Measurements from ENCODE around the gene MITF.

The MITF gene

DNA sequence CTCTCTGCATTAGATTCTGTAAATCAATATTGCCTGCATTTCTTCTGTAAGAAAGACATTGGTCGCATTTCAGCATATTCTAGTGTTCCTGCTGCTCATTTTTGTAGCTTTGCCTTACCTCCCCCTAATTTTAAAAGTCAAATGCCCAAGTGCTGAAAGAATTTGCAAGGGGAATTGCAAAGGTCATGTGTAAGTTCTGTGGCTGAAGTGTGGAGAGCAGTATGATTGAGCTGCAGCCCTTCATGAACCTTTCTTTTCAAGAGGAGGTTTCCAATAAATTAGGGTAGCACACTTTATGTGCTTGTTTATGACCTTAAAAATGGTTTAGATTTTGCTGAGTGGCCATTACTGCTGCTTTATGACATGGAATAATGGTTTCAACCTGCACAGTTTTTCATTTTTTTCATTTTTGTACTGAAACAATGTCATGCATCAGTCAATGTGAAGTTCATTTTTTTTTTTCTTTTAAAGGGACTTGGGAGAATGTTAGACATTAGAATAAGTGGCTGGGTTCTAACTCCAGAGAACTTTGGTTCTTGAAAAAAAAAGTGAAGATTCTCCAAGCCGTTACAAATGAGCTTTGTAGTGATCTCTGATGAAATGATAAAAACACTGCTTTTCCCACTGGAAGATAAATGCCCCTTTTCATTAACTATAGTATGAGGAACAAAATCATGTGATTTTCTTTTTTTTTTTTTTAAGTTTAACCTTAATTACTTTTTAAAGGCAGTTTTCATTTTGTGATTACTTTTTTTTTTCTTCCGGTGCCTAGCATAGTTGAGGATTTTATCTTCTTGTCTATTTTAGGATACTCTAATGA, 99.6 kb downstream of the MITF start:
- DNase-seq (ENCODE audit: low read depth), result no peak

DNA sequence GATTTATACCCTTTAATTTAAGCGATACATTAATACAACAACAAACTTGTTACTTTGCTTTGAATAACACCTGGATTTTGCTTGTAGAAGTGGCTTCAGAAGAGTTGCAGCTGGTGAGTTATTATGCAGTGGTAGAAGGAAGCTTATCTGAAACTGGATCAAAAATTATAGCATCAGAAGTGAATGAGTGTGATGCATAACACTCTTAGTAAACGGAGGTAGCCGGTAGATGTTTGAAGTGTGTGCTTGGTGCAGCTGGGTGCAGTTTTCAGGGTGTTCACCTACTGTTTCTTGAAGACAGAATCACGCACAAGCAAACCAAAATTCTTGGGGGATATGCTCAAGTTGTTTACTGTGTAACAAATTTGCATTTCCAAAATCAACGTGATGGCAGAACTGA, 103.1 kb downstream of the MITF start:
- DNase-seq (ENCODE audit: low read depth), result no peak

DNA sequence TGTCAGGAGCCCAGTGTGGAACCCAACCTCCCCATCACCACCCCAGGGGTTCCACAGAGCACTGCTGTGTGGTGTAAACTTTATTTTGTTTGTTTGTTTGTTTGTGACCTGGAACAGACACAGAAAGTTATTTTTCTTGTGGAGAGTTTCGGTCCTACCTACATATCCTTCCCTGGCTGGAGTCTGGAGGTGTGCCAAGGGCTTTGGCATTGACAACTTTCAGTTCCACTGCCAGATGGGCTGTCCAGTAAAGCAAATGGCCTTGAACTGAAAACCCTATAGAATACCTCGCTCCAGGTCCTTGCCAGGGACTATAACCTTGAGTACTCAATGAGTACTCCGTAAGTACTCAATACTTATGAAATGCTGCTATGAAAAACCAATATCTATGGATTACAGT, 103.5 kb downstream of the MITF start:
- no peak for DNase-seq (ENCODE audit: low read depth)

DNA sequence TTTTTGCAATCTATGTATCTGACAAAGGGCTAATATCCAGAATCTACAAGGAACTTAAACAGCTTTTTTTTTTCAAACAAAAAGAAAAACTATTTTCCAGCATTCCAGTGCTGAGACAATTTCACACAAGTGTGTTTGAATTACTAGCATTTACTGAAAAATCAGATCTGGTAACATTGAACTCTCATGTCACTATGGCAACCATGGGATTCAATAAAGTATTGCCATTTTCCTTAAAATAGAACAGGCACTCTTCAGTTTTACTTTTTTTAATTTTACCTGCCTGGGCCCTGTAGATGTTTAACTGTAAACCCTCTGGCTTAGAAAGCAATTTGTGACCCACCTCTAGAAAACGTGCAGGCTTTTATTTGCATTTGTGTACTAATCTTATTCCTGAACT, 105.4 kb downstream of the MITF start:
- DNase-seq (ENCODE audit: low read depth), result no peak

DNA sequence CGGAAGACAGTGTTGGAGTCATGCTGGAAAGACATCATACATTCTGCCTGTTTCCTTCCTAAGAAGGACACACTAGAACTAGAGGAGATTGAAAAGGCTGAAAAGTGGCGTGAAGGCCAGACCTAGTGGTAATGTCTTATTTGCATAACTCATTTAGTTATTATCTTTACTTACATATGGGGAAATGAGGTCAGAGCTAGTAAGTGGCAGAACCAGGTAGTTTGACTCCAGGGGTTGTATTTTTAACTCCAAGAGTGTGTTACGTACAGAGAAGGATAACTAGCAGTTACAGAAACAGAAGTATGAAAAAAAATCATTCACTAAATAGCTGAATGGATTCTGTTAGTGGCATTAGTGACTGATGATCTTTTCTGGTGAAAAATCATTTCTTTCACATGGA, 108.0 kb downstream of the MITF start:
- no peak for DNase-seq (ENCODE audit: low read depth)

DNA sequence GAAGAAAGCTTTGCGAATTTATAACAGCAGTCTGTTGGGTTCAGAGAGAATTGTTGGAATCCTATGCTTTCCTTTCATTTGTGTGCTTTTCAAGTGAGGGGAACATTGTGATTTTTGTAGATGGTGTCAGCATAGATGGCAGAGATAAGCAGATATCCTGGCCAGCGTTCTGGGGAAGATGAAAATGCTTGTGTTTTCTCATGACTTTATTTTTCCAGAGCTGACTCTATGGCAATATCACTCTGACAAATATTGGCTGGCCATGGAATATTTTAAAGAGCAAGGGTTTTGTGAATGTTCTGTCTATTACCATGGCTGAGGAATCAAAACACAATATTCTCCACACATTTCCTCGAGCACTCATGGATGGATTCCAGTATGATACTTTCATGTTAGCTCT, 108.8 kb downstream of the MITF start:
- no peak for DNase-seq (ENCODE audit: low read depth)

DNA sequence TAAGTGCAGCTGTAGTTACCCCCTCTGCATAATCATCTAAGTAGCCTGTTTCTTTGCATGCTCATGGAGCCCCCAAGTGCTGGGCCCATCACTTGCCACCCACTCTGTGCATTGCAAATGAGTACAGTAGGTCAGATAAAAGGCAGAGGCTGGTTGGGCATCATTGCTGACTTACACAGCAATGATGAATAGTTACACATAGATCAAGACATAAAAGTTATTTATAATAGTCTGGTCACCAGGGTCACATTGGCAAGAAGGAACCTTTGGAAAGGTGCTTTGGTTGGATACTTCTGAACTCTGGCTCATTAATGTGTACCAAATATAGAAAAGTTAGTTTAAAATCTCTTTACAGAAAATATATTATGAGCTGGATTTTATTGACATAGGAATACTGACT, 111.6 kb downstream of the MITF start:
- no peak for DNase-seq (ENCODE audit: low read depth)

DNA sequence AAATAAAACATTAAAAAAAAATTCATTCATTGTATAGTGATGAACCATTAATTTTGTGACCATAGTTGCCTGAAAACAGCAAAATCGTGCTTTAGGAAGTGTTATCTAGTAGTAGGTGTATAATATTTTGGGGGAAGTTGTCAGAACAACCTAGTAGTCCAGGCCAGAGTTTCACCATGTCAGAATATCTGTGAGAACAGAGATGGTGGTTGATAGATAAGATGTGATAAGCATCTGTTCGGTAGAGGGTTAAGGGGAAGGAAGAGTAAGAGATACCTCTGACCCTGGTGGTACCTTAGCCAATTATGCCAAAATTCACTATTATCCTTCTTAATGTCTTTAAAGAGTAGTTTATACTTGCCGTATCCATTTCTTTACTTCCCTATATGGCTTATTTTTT, 113.8 kb downstream of the MITF start:
- DNase-seq (ENCODE audit: low read depth), result no peak

DNA sequence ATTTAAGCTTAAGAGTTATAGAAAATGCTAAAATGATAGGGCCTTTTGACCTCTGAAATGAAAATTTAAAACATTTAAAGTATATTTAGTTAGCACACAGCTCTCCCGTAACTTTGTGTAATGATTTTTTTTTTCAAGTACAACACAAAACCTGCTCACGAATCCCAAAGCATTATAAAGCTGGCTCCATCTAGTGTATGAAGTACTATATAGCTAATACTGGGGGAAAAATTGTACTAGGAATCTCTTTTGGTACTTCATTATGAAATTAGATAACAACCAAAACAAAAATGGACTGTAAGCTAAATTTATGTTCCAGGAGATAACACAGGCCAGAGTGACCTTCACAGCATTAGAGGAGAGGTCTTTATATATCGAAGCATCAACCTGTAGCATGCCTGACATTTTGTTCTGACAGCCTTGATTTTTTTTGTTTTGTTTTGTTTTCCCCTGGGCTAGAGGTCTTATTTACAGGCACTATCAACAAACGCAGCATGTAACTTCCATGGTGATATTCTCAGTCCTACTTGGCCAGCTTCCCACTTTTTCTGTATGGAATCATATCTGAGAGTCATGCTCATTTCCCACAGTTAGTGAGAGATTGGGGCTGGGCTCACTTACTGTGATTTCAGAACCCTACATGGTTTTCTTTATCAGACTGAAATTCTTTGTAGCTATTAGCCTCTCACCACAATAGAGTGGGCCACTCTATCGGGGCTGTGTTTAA, 116.3 kb downstream of the MITF start:
- no peak for DNase-seq (ENCODE audit: low read depth)

DNA sequence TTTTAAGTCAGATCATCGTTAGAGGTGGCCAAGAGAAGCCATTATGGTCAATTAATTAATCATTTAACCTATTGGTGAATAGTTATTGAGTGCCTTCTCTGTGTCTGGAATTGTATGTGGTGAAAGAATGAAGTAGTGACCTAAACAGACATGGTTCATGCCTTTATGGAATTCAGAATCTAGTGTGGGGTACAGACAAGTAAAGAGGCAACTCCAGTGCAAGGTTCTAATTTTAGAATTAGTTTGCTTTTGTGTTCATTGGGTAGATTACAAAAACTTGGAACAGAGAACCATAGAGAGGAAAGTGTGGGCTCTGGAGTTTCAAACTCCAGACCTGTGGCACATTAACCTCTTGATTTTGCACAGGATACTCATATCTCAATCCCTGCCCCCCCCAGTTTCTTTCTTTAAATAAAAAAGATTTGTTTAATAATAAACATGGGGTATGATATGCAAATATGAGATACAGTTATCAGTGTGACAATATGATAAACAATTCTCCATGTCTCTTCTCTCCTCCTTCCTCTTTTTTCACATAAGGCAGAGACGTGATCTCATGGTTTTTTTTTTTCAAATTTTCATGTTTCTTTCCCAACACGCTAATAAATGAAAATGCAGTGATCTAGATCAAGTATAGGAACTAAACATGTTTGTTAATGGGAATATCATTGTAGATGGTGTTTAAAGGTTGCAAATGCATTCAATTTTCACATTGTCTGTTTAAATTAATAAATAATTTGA, 117.9 kb downstream of the MITF start:
- no peak for DNase-seq (ENCODE audit: low read depth)

DNA sequence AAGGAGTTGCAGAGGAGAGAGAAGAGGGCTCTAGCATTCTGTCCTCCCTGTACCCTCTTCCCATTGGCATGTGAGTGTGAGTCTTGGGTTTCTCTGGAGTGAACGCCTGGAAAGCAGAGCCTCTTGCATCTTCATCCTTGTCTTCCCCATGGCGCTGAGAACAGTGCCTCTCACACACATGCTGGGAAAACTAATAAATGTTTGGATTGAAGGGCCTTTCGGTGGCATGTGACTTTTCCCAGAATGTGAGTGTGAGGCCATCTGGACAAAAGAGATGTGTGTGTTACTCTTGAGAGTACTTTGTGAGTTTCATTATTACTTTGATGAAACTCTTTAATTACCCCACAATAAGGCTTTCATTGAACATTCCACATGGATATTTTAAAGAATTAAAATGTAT, 122.3 kb downstream of the MITF start:
- no peak for DNase-seq (ENCODE audit: low read depth)

DNA sequence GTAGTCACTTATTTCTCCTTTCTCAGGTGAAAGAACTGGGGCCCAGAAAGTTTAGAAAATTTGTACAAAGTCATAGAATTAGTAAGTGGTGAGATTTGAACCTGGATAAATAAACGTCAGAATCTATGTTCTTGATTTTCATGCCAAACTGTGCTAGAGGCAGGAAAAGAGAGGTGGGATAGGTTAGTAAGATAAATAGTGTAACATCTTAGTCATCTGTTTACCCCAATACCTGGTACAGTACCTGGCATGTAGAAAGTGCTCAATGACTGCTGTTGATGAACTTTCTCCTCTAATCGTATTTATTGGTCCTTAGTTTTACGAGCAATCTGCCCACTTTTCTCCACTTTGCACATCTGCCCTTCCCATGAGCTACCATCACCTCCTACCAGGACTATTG, 124.9 kb downstream of the MITF start:
- DNase-seq (ENCODE audit: low read depth), result no peak

DNA sequence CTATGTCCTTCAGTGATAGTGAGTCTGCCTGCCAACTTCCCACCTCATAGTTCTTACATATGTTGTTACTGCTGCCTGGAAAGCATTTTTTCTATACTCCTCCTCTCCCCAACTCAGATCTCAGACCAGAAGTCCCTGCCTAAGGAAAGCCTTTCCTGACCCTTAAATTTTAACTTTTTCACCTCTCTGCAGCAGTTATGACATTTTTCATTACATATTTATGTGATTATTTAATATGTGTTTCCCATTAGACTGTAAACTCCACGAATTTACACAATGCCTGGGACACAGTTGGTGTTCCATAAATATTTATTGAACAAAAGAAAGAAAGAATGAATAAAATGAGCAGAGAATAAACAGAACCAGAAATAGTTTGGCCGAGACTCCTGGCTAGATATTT, 125.5 kb downstream of the MITF start:
- DNase-seq (ENCODE audit: low read depth), result no peak

DNA sequence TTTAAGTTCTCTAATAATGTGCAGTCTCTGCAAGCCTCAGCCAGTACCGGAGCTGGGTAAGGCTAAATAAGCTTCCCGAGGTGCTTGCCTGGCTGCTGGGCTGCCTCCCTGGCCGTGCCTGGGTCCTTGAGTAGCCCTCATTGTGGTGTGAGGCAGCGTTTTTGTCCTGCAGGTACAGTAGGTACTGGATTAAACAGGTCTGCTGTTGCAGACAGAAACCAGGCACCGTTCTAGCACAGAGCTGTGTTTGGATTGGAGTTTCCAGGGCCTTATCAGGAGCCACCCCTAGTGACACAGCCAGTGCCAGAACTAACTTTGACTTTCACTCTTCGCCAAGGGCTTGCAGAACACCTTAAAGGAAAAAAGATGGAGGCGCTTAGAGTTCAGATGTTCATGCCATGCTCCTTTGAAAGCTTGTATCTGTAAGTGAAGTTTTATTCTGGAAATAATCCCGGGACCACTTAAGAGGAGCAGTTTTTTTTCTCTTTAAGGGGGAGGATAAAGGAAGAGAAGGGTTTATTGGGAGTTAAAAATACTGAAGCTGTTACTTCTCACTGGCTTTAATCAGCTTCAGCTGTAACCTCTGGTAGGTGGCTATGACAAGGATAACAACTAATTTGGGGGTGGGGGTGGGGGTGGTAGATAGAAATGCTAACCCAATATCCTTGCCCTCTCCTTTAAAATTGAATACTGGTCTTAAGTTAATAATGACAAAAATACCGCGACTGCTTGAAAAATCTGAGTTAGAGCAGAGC, 126.8 kb downstream of the MITF start:
- DNase-seq (ENCODE audit: low read depth), result no peak

DNA sequence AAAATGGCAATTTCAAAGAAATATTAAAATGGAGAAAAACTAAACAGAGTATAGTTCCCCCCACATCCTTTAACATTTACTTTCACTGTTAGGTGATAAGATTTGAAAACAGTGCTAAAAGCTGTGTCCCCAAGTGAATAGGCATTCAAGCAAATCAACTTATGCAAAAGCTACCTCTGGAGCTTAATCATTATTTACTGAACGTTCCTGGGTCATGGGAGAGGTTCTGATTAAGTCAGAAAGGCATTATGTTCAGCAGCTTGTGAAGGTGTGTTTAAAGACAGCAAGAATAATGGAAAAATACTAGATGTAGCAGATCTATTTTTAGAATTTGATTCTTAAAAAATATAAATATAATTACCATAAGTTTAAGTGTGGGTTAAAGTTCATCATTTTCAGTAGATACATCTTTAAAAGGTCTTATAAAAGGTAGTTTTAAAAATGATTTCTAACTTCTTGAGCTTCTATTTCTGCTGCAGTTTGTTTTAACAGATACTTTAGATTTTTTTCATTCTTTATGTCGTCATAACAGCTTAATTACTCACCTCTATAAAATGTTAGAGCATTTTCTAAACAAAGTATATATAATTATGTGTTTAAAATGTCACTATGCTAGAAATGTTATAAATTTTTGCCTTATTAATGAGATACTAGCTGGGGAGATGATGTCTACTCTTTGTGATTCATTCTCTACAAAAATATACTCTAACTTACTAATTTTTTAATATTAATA, 127.9 kb downstream of the MITF start:
- no peak for DNase-seq (ENCODE audit: low read depth)

DNA sequence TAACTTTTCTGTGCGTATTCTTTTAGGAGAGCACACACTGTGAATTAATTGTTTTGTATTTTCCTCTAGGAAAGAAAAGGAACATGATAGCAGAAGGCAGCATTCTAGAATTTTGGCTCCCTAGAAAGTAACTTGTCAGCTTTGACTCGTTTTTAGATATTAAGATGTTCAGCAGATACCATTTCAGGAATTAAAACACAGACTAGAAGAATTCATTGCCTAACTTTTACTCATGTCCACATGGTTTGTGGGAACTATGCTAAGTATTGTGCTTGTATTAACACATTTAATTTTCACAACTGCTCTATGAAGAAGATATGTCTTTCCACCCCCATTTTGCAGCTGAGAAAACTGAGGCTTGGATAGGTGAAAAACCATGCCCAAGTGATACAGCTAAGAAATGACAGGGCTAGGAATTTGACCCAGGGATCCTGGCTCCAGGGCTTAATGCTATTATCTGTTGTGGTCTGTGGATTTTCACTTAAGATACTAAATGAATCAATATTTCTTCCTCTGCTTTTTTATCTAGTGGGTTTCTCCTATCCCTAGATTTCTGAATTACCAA, 128.8 kb downstream of the MITF start:
- DNase-seq (ENCODE audit: low read depth), result no peak

DNA sequence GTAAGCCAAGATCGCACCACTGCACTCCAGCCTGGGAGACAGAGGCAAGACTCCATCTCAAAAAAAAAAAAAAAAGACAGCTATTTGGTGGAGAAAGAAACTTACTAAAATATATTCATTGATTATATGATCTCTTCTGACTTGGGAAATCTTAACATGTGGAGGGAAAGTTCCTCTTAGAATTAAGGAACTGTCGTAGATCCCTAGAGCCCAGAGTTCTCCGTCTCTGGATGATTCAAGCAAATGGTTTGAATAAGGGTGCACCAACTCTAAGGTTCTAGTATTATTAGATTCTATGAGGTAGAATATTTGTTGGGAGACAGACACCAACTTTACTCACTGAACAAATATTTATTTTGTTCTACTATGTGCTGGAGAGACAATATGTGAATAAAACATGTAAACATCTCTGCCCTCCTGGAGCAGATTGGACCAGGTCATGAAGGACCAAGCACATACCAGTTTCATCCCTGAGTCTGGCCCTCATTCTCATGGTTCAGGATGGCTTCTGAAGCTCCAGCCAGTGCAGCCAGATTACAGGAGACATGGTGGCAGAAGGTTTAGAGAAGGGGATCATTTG, 129.7 kb downstream of the MITF start:
- DNase-seq (ENCODE audit: low read depth), result no peak

DNA sequence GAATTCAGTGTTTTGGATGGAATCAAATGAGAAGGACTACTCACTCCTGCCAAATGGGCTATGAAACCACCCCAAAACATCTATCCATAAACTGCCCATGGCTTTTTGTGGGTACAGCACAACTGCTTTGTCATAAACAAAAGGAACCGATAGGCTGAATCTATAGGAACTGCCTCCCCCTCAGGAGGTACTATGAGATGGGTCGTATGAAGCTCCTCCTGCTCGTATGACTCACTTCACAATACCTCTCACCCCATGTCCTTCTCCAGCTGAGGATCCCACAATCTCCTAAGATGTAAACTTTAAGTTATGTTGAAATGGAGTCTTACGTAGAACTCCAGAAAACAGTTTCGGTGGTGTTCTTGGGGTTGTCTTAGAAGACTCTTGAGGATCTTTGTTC, 130.4 kb downstream of the MITF start:
- no peak for DNase-seq (ENCODE audit: low read depth)

DNA sequence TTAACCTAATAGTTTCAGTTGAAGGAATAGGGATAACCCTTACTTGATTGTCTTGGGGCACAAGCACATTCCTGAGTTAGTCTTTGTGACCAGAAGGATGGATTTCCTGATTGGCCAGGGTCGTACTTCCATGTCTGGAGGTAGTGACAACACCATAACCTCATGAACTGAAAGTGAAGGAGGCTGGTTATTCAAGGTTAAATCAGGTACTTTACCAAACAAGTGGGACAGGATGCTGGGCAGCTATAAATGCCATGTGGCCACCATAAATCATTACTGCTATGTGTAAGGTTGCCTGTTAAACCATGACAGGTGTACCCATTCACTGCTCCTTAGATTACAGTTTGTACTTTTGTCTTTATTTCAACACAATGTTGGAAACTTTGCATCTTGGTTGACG, 132.0 kb downstream of the MITF start:
- no peak for DNase-seq (ENCODE audit: low read depth)

DNA sequence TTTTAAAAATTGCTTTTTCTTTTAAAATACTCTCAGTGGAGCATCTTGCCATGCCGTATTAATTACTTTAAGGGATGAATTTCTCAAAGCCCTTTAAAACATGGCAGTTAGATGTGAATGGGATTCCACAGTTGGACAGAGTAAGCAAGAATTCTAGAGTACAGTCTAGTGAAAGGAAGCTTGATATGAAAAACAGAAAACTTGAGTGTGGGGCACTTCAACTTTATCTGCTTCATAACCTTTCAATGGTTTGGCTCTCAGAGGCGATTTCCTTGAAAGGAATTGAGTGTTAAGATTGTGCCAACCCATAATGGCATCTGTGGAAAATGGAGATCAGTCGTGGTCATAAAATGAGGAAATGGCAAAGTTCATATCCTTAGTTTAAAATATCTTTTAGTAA, 132.6 kb downstream of the MITF start:
- DNase-seq (ENCODE audit: low read depth), result no peak

DNA sequence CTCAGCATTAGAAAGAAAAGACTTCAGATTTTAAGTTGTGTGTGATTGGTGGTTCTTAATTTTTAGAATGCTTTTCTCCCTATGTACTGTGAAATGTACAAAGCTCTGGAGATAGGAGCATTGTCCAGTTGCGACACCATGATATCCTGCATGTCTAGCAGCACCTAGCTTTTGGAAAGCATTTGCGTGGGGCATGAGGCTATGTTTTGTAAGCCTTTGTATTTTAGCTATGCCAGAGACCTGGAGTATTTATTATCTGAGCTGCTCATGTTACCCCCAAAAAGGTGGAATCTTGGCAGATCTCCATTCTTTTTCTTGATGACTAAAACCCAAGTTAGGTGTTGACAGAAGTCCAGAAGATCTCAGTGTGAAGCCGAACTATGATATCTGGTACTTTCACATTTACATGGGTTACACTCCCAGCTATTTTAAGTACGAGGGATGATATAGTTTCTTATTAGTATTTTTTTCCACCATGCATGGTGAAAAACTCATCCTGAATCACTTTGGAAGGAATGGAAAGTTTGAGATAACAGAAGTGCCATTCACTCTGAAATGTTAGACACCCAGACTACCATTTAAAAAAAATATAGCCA, 133.6 kb downstream of the MITF start:
- DNase-seq (ENCODE audit: low read depth), result no peak

Measured in stimulated activated CD8-positive, alpha-beta memory T cell treated with anti-CD3 and anti-CD28 coated beads, Interleukin-4, amount 100 ng/mL, for 24 hours (primary cell).